Stimulated activated CD8-positive, alpha-beta memory T cell treated with anti-CD3 and anti-CD28 coated beads, Interleukin-12 subunit alpha, Interleukin-12 subunit beta, amount 100 ng/mL, for 1 hour (primary cell): ENCODE data around the gene LRIG1.
A peak's percentile ranks its signal among the peaks of the same experiment; 100 is the strongest.

ENCODE experiments used
- DNase-seq: peaks from one replicate; pipeline ENCODE4 v3.0.0-alpha.2; 2020; ENCODE audit warnings: low read depth

LRIG1 gene

GRCh38 chr3:66383023-66383422 is 117.8 kb downstream of the LRIG1 start:
- DNase-seq, result no peak

- DNase-seq, result no peak
Measured at GRCh38 chr3:66382142-66382541, 118.7 kb downstream of the LRIG1 start.

- no peak for DNase-seq
Measured at GRCh38 chr3:66381626-66382025, 119.2 kb downstream of the LRIG1 start.

- DNase-seq, result no peak
Measured at GRCh38 chr3:66380200-66380932, 120.5 kb downstream of the LRIG1 start.

GRCh38 chr3:66379565-66379964 is 121.3 kb downstream of the LRIG1 start:
- no peak for DNase-seq

GRCh38 chr3:66378256-66378655 is 122.6 kb downstream of the LRIG1 start:
- DNase-seq, result peak; percentile 27

GRCh38 chr3:66377800-66378199 is 123.0 kb downstream of the LRIG1 start:
- no peak for DNase-seq

GRCh38 chr3:66376568-66376967 is 124.3 kb downstream of the LRIG1 start:
- DNase-seq, result no peak

GRCh38 chr3:66372681-66373350 is 128.0 kb downstream of the LRIG1 start:
- DNase-seq, result peak; percentile 27

- no peak for DNase-seq
Measured at GRCh38 chr3:66371432-66371831, 129.4 kb downstream of the LRIG1 start.

- DNase-seq, result no peak
Measured at GRCh38 chr3:66370179-66370578, 130.6 kb downstream of the LRIG1 start.

GRCh38 chr3:66367979-66368378 is 132.8 kb downstream of the LRIG1 start:
- no peak for DNase-seq

GRCh38 chr3:66366747-66367146 is 134.1 kb downstream of the LRIG1 start:
- DNase-seq, result no peak

- DNase-seq, result no peak
Measured at GRCh38 chr3:66365080-66365479, 135.7 kb downstream of the LRIG1 start.

GRCh38 chr3:66363148-66363547 is 137.7 kb downstream of the LRIG1 start:
- DNase-seq, result no peak

- no peak for DNase-seq
Measured at GRCh38 chr3:66362541-66362941, 138.3 kb downstream of the LRIG1 start.

- no peak for DNase-seq
Measured at GRCh38 chr3:66361356-66361755, 139.5 kb downstream of the LRIG1 start.

- no peak for DNase-seq
Measured at GRCh38 chr3:66355997-66356396, 144.8 kb downstream of the LRIG1 start.

- no peak for DNase-seq
Measured at GRCh38 chr3:66355394-66355793, 145.4 kb downstream of the LRIG1 start.

GRCh38 chr3:66354001-66354400 is 146.8 kb downstream of the LRIG1 start:
- DNase-seq, result no peak

GRCh38 chr3:66353530-66353929 is 147.3 kb downstream of the LRIG1 start:
- DNase-seq, result no peak

GRCh38 chr3:66353039-66353438 is 147.8 kb downstream of the LRIG1 start:
- no peak for DNase-seq

GRCh38 chr3:66350601-66351000 is 150.2 kb downstream of the LRIG1 start:
- DNase-seq, result no peak

- DNase-seq, result no peak
Measured at GRCh38 chr3:66348704-66349103, 152.1 kb downstream of the LRIG1 start.
